ENCODE data around the gene ZNF594.
"Not testable (repeated sequence)": the region's sequence is repeated elsewhere in the genome, so short reads cannot be mapped to it uniquely, and the experiment has no call there.

Gene ZNF594

GRCh38 chr17:5191541-5192417, at the start of gene ZNF594:
Gene ZNF594, minus strand, starts transcription at chr17:5191868. Its CDS starts 7,612 bp downstream, at chr17:5184256.
- peak; percentile 97 for DNase-seq
- in situ Hi-C loops (cut with HindIII; ENCODE audit: low pct_ligation_motif_present, low pct_unique_long_range_greater_than_20kb, low sequenced_read_pairs) = no loop called here

- in situ Hi-C loops (cut with HindIII; ENCODE audit: low pct_ligation_motif_present, low pct_unique_long_range_greater_than_20kb, low sequenced_read_pairs); DNase-seq: not testable (repeated sequence)
Observed at GRCh38 chr17:5239769-5240168, 48.1 kb upstream of the ZNF594 start.

- in situ Hi-C loops (cut with HindIII; ENCODE audit: low pct_ligation_motif_present, low pct_unique_long_range_greater_than_20kb, low sequenced_read_pairs) = no loop called here
- DNase-seq = no peak
Observed at GRCh38 chr17:5238333-5238732, 46.7 kb upstream of the ZNF594 start.

- peak; percentile 76 for DNase-seq
- in situ Hi-C loops (cut with HindIII; ENCODE audit: low pct_ligation_motif_present, low pct_unique_long_range_greater_than_20kb, low sequenced_read_pairs) = no loop called here
Observed at GRCh38 chr17:5237541-5238016, 45.9 kb upstream of the ZNF594 start.

GRCh38 chr17:5236938-5237540, 45.4 kb upstream of the ZNF594 start:
- in situ Hi-C loops (cut with HindIII; ENCODE audit: low pct_ligation_motif_present, low pct_unique_long_range_greater_than_20kb, low sequenced_read_pairs) = no loop called here
- no peak for DNase-seq

GRCh38 chr17:5234645-5235576, 43.2 kb upstream of the ZNF594 start, which contains the start of gene SCIMP:
Gene SCIMP, minus strand, starts transcription at chr17:5234860. Its CDS starts 105 bp downstream, at chr17:5234755.
- in situ Hi-C loops (cut with HindIII; ENCODE audit: low pct_ligation_motif_present, low pct_unique_long_range_greater_than_20kb, low sequenced_read_pairs) = no loop called here
- no peak for DNase-seq

- DNase-seq; in situ Hi-C loops (cut with HindIII; ENCODE audit: low pct_ligation_motif_present, low pct_unique_long_range_greater_than_20kb, low sequenced_read_pairs): not testable (repeated sequence)
Observed at GRCh38 chr17:5233492-5233891, 41.8 kb upstream of the ZNF594 start.

- no peak for DNase-seq
- in situ Hi-C loops (cut with HindIII; ENCODE audit: low pct_ligation_motif_present, low pct_unique_long_range_greater_than_20kb, low sequenced_read_pairs) = no loop called here
Observed at GRCh38 chr17:5226940-5227878, 35.5 kb upstream of the ZNF594 start.

- in situ Hi-C loops (cut with HindIII; ENCODE audit: low pct_ligation_motif_present, low pct_unique_long_range_greater_than_20kb, low sequenced_read_pairs) = no loop called here
Observed at GRCh38 chr17:5225668-5226457, 34.2 kb upstream of the ZNF594 start.

GRCh38 chr17:5221912-5222311, 30.2 kb upstream of the ZNF594 start:
- in situ Hi-C loops (cut with HindIII; ENCODE audit: low pct_ligation_motif_present, low pct_unique_long_range_greater_than_20kb, low sequenced_read_pairs); DNase-seq: not testable (repeated sequence)

More at GRCh38 chr17:5225668-5226457, 34.2 kb upstream of the ZNF594 start:
- DNase-seq = no peak

- no peak for DNase-seq
- in situ Hi-C loops (cut with HindIII; ENCODE audit: low pct_ligation_motif_present, low pct_unique_long_range_greater_than_20kb, low sequenced_read_pairs) = no loop called here
Observed at GRCh38 chr17:5220074-5220473, 28.4 kb upstream of the ZNF594 start.

- DNase-seq = no peak
- in situ Hi-C loops (cut with HindIII; ENCODE audit: low pct_ligation_motif_present, low pct_unique_long_range_greater_than_20kb, low sequenced_read_pairs) = no loop called here
Observed at GRCh38 chr17:5219536-5219935, 27.9 kb upstream of the ZNF594 start.

- DNase-seq; in situ Hi-C loops (cut with HindIII; ENCODE audit: low pct_ligation_motif_present, low pct_unique_long_range_greater_than_20kb, low sequenced_read_pairs): not testable (repeated sequence)
Observed at GRCh38 chr17:5217562-5217961, 25.9 kb upstream of the ZNF594 start.

- in situ Hi-C loops (cut with HindIII; ENCODE audit: low pct_ligation_motif_present, low pct_unique_long_range_greater_than_20kb, low sequenced_read_pairs) = no loop called here
- DNase-seq = no peak
Observed at GRCh38 chr17:5211458-5211857, 19.8 kb upstream of the ZNF594 start.

- in situ Hi-C loops (cut with HindIII; ENCODE audit: low pct_ligation_motif_present, low pct_unique_long_range_greater_than_20kb, low sequenced_read_pairs) = no loop called here
Observed at GRCh38 chr17:5210614-5211252, 19.1 kb upstream of the ZNF594 start.

GRCh38 chr17:5210091-5210490, 18.4 kb upstream of the ZNF594 start:
- in situ Hi-C loops (cut with HindIII; ENCODE audit: low pct_ligation_motif_present, low pct_unique_long_range_greater_than_20kb, low sequenced_read_pairs) = no loop called here

More at GRCh38 chr17:5210614-5211252, 19.1 kb upstream of the ZNF594 start:
- DNase-seq = no peak

More at GRCh38 chr17:5210091-5210490, 18.4 kb upstream of the ZNF594 start:
- no peak for DNase-seq

All from ACHN (cell line).